Endodermal cell (in vitro differentiated cells): ENCODE results near the gene AFAP1L2. TPM values are rescaled to one million over a fixed set of nuclear protein-coding genes. Genes with fewer than 3 reads are reported as not detected.

Experiments
- DNase-seq: peaks from one replicate; pipeline ENCODE4 v3.0.0-alpha.2; 2017
- H3K27ac ChIP-seq: 2 replicates; pipeline ENCODE4 v1.5.1; 2013; ENCODE audit warnings: mild to moderate bottlenecking, low read depth, low read length, moderate library complexity
- H3K27me3 ChIP-seq: 2 replicates; pipeline ENCODE4 v1.6.1; 2013; ENCODE audit warnings: mild to moderate bottlenecking, low read length, moderate library complexity; ENCODE audit not compliant: insufficient read depth, control insufficient read depth, poor library complexity, severe bottlenecking
- H3K36me3 ChIP-seq: 2 replicates; pipeline ENCODE4 v1.7.0; 2013; ENCODE audit warnings: mild to moderate bottlenecking, low read length, moderate library complexity; ENCODE audit not compliant: control insufficient read depth, insufficient read depth
- H3K4me1 ChIP-seq: one replicate; pipeline ENCODE4 v1.7.0; 2013; ENCODE audit warnings: low read length; ENCODE audit not compliant: control insufficient read depth, insufficient read depth
- H3K4me3 ChIP-seq: 2 replicates; pipeline ENCODE4 v1.5.1; 2013; ENCODE audit warnings: mild to moderate bottlenecking, low read length, moderate library complexity
- H3K9ac ChIP-seq: 2 replicates; pipeline ENCODE4 v1.6.1; 2013; ENCODE audit warnings: mild to moderate bottlenecking, low read length, moderate library complexity; ENCODE audit not compliant: poor library complexity, severe bottlenecking; ENCODE audit errors: extremely low read depth
- H3K9me3 ChIP-seq: 2 replicates; pipeline ENCODE4 v1.6.1; 2013; ENCODE audit warnings: mild to moderate bottlenecking, low read length, moderate library complexity; ENCODE audit not compliant: control insufficient read depth
- H3K27ac Mint-ChIP-seq: 2 replicates; pipeline ENCODE4 v1.8.0; 2020; ENCODE audit warnings: mixed read lengths
- H3K27me3 Mint-ChIP-seq: 2 replicates; pipeline ENCODE4 v1.8.0; 2021; ENCODE audit warnings: mild to moderate bottlenecking, mixed read lengths; ENCODE audit not compliant: insufficient read depth
- H3K36me3 Mint-ChIP-seq: 2 replicates; pipeline ENCODE4 v1.8.0; 2020; ENCODE audit warnings: low read depth, mixed read lengths
- H3K4me1 Mint-ChIP-seq: 2 replicates; pipeline ENCODE4 v1.8.0; 2020; ENCODE audit warnings: mixed read lengths
- H3K4me3 Mint-ChIP-seq: 2 replicates; pipeline ENCODE4 v1.8.0; 2020; ENCODE audit warnings: mild to moderate bottlenecking, moderate library complexity, mixed read lengths
- H3K9me3 Mint-ChIP-seq: 2 replicates; pipeline ENCODE4 v1.8.0; 2020; ENCODE audit warnings: mild to moderate bottlenecking, mixed read lengths
- CTCF ChIP-seq: fragments of 200-600 bp; sonication (generic); conservative IDR thresholded peaks from 2 replicates; pipeline ENCODE4 v1.5.0; 2021; ENCODE audit warnings: antibody characterized with exemption, mild to moderate bottlenecking
- WGBS, 2 experiments: methylation state at CpG; one replicate each; pipeline versions ENCODE4 v1.1.5 to v1.1.7; 2013; ENCODE audit warnings: missing lambda C conversion rate in 2 of 2, mixed read lengths in 1 of 2; ENCODE audit not compliant: insufficient coverage in 1 of 2, insufficient read length in 1 of 2; 5-methylcytosine and 5-hydroxymethylcytosine counted together
- total RNA-seq, 2 donors: library from RNA; stranded (reverse); fragmentation: NEBNext Ultra II Directional in 1 of 2; extraction: Animal tissue kit (Norgen Biotek cat#: 25700) in 1 of 2; gene quantifications; 2 replicates in 1 of 2; 3 replicates in 1 of 2; pipeline ENCODE4 v1.2.1, GENCODE V29; 2021

The AFAP1L2 gene
- total RNA-seq, 2 donors from 2014 or later, result 1.5 to 2.2 TPM

GRCh38 chr10:114356751-114357514 lies 47.4 kb downstream of the AFAP1L2 start:
- H3K4me3 ChIP-seq, result no peak overlapping the region
- Mint-ChIP-seq H3K9me3 (no peaks in the 10 kb centered on the region), H3K27me3 (no peaks in the 10 kb centered on the region), H3K4me1 (peaks cover 5% of the 10 kb centered on the region), H3K36me3 (no peaks in the 10 kb centered on the region), H3K4me3 (no peak overlapping the region), H3K27ac (no peak overlapping the region)
- no peaks in the 10 kb centered on the region for H3K9me3 ChIP-seq
- 75 to 100% methylated on average over 2 to 3 of the region's 3 CpGs for WGBS, 2 experiments
- H3K9ac ChIP-seq, result no peak overlapping the region
- no peaks in the 10 kb centered on the region for H3K27me3 ChIP-seq
- TF ChIP-seq CTCF, result no peak
- no peaks in the 10 kb centered on the region for H3K4me1 ChIP-seq
- no peak overlapping the region for H3K27ac ChIP-seq
- no peaks in the 10 kb centered on the region for H3K36me3 ChIP-seq
- no peak for DNase-seq

GRCh38 chr10:114356126-114356525 lies 48.2 kb downstream of the AFAP1L2 start:
- DNase-seq, result no peak
- H3K9me3 ChIP-seq, result no peaks in the 10 kb centered on the region
- Mint-ChIP-seq H3K9me3 (no peaks in the 10 kb centered on the region), H3K27ac (no peak overlapping the region), H3K36me3 (no peaks in the 10 kb centered on the region), H3K4me1 (peaks cover 5% of the 10 kb centered on the region), H3K27me3 (no peaks in the 10 kb centered on the region), H3K4me3 (no peak overlapping the region)
- H3K27ac ChIP-seq, result no peak overlapping the region
- H3K9ac ChIP-seq, result no peak overlapping the region
- WGBS, 2 experiments, result 85 to 86% methylated on average over 2 to 3 of the region's 4 CpGs
- H3K4me1 ChIP-seq, result no peaks in the 10 kb centered on the region
- H3K36me3 ChIP-seq, result no peaks in the 10 kb centered on the region
- no peak for TF ChIP-seq CTCF
- no peaks in the 10 kb centered on the region for H3K27me3 ChIP-seq
- H3K4me3 ChIP-seq, result no peak overlapping the region

GRCh38 chr10:114353383-114353782 lies 50.9 kb downstream of the AFAP1L2 start:
- Histone ChIP-seq H3K27ac (no peak overlapping the region), H3K36me3 (no peaks in the 10 kb centered on the region), H3K9me3 (no peaks in the 10 kb centered on the region), H3K4me3 (no peak overlapping the region), H3K9ac (no peak overlapping the region), H3K27me3 (no peaks in the 10 kb centered on the region), H3K4me1 (no peaks in the 10 kb centered on the region)
- H3K27ac Mint-ChIP-seq, result no peak overlapping the region
- TF ChIP-seq CTCF, result no peak
- H3K36me3 Mint-ChIP-seq, result no peaks in the 10 kb centered on the region
- H3K9me3 Mint-ChIP-seq, result no peaks in the 10 kb centered on the region
- 90 to 97% methylated on average over 2 of the region's 2 CpGs for WGBS, 2 experiments
- H3K4me1 Mint-ChIP-seq, result no peaks in the 10 kb centered on the region
- H3K27me3 Mint-ChIP-seq, result no peaks in the 10 kb centered on the region
- no peak overlapping the region for H3K4me3 Mint-ChIP-seq
- DNase-seq, result no peak
